CD1c-positive myeloid dendritic cell (primary cell): ENCODE data around the gene ZFP92.

Experiments used
- DNase-seq: peaks from one replicate; pipeline ENCODE4 v3.0.0-alpha.2; 2016; ENCODE audit errors: extremely low spot score

The ZFP92 gene

DNA sequence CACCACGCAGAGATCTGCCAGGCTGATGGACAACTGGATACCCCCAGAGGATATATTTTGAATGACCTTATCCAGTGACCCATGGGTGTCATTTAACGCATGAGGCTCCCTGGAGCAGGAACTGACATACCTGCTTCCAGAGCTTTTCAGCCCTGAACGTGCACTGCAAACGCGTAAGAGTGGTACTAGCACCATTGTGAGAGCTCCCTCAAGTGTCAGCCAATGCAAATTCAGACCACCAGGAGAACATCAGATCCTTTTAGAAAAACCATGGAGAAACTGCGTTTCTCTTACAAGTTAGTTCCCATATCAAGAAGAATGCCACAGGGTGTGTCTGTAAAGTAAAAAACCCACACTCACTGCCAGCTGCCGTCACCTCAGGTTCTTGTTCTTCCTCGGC is 27.3 kb downstream of the ZFP92 start:
- DNase-seq, result no peak

DNA sequence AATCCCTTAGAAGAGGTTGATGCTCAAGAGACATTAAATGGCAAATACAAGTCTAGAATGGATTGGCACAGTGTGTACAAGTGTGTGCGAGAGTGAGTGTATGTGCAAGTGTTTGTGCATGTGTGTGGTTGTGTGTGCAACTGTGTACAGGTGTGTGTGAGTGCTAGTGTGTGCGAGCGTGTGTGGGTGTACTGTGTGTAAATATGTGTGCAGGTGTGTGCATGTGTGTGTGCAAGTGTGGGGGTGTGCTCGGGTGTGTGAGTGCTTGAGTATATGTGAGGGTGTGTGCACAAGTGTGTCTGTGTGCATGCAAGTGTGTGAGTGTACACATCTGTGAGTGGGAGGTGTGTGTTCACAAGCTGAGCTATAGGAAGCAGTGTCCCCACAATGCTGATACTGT is 28.7 kb downstream of the ZFP92 start:
- DNase-seq, result no peak

DNA sequence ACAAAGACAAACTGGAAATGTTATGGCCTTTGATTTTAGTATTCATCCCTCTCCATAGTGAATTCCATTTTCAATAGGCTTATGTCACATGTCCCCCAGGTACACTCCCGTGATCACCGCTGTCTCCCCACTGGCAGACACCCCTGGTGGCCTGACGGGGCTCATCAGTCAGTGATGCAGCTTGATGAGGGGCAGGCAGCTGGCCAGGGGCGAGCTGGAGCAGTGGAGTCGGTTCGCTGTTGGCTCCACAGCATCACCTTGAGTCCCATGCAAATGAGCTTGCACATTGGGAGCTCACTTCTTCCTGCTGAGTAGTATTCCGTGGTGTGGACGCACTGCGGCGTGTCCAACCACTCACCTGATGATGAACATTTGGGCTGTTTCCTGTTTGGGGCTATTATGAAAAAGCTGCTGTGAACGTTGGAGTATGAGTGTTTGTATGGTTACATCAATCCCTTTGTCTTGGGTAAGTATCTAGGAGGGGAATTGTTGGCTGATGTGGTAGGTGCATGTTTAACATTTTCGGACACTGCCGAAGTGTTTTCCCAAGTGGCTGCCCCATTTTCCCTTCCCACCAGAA is 29.4 kb downstream of the ZFP92 start:
- DNase-seq, result no peak

DNA sequence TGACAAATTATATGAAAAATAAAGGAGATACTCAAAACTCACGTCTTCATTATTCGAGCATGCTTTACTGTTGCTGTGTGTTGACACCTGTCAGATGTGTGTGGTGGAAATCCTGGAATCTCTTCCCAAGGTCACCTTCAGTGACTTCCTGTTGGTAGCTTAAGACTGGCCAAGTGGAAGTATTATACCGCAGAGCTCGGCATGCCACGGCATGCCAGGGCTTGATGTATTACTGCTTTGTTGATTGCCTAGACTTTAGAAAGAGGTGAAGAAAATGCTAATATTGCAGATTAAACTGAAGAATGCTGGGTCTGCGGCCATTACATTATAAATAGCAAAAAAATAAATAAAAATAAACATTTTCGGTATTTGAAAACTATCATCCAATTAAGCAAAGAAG is 30.0 kb downstream of the ZFP92 start:
- no peak for DNase-seq

DNA sequence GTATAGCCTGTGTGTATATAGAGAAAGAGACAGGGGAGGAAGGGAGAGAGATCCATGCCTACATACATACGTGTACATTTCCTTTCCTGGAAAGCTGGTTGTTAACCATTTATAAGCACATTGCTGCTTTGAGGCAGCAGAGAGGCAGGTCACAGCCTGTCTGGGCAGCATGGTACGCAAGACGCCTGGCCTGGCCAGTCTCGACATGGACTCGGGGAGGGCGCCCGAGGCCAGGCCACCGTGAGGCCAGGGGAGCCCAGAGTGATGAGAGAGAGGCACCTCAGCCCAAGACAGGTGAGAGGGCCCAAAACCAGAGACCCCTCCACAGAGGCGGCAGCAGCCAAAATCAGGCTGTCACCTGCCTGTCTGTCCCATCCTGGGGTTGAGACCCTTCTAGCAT is 30.7 kb downstream of the ZFP92 start:
- DNase-seq, result no peak

DNA sequence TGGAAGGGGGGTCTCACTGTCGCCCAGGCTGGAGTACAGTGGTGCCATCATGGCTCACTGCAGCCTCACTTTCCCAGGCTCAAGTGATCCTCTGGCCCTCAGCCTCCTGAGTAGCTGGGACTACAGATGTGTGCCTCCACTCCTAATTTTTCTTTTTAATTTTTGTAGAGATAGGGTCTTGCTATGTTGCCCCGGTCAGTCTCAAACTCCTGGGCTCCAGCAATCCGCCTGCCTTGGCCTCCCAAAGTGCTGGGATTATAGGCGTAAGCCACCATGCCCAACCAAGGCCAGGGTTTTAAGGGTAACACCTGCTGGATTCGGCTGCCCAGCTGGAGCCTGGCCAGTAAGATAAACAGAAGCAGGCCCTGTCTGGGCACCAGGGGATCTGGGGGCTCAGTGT is 31.2 kb downstream of the ZFP92 start:
- no peak for DNase-seq

DNA sequence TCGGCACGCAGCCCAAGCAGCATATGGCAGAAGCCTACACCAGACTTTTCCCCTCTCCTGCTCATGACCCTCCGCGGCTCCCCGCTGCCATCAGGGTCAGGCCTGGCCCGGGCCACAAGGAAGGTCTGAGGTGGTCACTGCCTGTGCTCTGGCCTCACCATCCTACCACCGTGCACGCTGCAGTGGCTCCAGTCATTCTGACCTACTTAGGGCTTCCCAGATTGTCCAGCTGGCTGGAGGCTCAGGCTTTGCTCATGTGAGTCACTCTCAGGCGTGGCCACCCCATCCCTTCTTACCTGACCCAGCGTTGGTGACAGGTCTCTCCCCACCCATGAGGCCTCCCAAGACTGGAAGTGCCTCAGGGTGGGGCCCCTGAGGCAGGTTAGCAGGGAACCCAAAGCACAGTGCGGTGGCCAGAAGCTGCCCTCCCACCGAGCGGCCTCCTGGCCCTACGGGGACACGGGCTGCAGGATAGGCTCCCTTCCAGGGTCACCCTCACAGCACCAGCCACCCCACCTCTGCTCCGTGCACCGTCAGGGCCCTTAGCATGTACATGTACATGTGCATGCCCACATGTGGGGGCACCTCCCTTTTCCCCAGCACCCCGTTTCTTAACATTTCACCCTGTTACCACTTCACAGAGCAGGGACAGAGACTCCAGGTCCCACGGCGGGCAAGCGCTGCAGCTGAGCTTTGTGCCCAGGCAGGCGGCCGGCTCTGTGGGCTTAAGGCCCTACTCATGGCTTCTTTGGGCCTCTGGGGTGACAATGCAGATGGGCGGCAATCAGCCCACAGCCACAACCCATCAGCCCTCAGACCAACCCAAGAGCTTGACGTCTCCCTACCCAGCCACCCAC is 32.4 kb downstream of the ZFP92 start:
- DNase-seq, result no peak

DNA sequence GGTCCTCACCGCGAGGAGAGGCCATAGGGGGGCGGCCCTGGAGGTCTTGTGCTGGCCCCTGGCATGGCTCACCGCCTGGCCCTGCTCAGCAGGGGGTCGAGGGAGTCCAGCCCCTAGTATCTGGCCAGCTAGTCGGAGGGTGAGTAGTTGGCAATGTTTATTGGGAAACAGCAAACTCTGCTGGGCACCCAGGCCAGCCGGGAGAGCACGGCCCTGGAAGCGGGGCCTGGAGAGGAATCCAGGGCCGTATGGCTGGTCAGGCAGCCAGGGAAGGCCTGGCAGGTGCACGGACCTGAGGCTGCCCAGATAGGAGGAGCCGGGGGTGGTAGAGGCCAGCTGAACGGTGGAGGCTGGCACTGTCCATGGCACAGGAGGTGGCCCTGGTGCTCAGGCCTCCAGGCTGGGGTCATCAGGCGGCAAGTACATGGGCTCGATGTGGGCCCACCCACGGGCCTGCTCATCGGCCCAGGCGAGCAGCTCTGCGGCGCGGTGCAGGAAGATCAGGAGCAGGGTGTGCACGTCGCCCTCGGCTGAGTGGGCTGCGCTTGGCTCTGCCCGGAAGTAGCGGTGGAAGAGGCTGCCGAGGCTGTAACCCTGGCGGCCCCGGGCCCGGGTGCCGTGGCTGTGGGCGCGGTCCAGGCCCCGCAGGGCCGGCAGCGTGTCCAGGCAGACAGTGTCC is 33.2 kb downstream of the ZFP92 start:
- DNase-seq, result no peak

DNA sequence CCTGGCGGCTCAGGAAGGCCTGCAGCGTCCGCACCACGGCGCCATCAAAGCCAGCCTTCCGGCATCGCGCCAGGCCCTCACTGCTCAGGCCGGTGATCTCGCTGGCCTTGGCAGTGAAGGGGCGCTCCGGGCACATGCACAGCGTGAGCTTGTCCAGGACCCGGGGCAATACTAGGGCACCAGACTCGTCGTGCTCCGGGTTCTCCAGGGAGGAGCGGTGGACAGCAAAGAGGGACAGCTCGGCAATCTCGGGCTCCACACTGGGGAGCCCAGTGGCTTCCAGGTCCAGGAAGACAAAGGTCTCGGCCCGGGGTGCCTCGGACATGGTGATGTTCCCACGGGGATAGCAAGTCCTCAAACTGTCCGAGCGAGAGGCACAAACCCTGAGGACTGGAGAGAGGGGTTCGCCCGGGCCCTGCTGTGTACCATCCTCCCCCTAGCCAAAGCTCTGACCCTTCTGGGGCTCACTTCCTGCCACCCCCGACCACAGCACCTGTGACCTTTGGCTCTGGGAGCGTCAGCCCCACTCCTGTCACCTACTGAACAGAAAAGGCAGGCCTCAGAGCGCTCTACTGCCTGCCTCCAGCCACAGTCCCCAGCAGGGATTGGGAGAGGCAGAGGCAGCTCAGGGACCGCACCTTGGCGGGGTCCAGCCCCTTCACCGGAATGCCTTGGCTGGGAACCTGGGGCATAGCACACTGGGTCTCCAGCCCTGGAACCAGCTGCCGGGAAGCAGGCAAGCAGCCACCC is 34.0 kb downstream of the ZFP92 start:
- DNase-seq, result no peak

DNA sequence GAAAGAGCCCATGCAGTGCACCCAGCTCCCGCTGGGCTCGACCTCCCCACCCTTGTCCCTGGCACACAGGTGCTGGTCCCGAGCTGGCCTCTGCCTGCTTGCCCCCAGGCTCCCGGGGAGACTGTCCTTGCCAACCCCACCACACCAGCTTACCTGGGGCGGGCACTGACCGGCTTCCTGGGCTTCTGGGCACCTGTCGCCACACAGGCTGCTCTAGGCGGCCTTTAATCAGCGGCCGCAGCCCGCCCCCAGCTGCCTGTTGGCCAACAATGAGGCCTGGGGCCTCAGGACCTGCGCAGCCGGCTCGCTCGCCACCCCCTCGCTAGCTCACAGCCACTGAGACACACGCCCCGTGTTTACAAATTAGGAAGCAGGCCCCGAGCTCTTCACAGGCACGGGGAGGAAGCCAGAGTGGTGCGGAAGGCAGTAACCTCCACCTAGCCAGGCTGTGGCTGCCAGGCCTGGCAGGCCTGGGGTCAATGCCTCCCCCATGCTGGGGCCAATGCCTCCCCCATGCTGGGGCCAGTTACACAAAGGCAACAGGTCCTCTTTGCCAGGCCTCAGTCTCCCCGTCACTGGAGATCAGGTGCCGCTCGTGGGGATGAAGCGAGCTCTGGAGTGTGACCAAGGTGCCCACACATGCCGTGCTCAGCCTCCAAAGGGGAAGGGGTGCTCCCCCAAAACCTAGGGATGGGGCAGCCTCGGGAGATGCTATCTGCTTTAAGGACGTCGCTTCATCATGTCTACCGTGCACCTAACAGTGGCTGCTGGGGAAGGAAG is 34.8 kb downstream of the ZFP92 start, which contains the start of gene TREX2:
TREX2 (minus strand) TSS at position 201 of the 780 bp plus-strand sequence. CDS start 626 bp downstream, outside the sequence.
- no peak for DNase-seq

DNA sequence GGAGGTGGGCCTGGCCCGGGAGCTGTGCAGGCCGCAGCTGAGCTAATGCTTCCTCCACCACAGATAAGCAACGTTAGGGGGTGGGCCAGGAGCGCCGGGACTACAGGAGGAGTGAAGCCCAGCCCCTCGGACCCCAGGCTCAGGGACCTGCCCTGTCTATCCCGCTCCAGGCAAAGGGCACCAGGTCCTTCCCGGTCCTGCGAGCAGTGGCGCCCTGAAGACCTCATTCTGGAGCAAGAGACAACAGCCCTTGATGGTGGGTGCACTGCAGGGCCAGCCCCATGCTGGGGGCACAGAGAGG is 35.3 kb downstream of the ZFP92 start:
- DNase-seq, result no peak

DNA sequence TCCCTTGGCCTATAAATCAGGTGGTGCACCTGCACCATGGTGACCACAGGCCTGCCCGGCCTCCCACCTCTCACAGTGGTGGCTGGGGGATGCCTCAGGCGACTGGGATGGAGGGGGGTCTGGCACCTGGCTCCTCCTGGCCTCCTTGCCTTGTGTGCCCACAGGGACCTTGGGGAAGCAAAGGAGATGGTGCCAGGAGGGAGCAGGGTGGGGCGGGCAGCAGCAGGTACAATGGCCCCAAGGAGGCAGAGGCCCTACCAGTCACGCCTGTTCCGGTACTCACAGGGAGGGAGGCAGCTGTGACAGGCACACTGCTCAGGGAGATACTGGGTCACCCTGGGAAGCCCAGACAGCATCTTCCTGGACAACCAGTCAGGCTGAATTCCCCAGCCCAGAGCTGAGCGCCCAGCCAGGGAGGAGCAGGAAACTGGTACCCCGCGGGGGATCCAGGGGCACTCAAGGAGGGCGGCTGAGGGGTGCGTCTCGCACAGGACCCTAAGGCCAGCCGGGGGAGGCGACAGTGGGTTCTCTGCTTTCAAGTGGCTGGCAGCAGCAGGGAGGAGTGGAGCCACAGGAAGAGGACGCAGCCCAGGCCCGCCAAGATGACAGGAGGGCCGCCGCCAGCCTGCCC is 35.8 kb downstream of the ZFP92 start:
- DNase-seq, result no peak

DNA sequence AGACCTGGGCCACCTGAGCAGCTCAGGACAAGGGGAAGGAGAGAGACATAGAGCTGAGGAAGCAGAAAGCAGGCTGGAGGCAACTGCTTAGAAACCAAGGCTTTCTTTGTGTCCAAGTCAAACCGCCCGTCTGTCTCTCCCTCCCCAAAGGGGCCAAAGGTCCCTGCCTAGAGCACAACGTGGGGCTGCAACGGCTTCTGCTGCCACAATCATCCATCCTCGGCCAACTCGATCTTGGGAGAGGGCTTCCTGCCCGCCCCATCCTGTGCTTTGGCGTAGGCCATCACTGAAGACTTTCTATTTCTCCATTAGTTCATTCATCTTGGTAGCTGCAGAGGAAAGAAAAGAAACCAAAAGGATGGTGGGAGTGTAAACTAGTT is 36.3 kb downstream of the ZFP92 start:
- DNase-seq, result no peak

DNA sequence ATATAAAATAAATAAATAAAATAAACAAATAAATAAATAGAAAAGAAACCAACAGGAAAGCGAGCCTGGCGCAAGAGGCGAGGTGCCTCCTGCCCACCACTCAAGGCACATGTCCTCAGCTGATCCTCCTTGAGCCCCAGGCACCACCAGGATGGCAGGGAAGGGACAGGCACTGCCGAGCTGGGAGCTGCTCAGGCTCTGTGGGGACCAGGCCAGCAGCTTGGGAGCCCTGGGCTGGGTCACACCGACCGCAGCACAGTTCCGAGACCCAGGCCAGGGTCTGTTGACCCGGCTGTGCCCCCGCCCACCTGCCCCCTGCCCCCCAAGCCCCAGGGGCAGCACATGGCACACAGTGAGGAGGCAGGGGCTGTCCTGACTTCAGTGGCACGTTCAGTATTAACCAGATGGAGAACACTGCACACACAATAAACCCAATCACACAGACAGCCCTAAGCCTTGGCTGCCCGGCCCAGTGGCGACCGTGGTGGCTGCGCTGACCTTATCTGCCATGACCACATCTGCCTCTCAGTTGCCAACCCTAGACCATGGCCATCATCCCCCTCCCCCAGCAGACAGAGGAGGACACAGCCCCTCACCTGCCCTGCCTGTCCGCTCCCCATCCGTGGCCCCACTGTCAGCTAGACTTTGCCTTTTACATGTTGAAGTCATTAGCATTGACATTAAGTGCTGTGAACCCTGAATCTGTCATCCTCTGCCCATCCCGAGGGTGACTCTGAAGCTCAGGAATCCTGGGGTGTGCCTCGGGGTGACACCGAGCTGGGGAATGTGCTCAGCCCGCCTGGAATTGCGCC is 37.5 kb downstream of the ZFP92 start:
- no peak for DNase-seq

DNA sequence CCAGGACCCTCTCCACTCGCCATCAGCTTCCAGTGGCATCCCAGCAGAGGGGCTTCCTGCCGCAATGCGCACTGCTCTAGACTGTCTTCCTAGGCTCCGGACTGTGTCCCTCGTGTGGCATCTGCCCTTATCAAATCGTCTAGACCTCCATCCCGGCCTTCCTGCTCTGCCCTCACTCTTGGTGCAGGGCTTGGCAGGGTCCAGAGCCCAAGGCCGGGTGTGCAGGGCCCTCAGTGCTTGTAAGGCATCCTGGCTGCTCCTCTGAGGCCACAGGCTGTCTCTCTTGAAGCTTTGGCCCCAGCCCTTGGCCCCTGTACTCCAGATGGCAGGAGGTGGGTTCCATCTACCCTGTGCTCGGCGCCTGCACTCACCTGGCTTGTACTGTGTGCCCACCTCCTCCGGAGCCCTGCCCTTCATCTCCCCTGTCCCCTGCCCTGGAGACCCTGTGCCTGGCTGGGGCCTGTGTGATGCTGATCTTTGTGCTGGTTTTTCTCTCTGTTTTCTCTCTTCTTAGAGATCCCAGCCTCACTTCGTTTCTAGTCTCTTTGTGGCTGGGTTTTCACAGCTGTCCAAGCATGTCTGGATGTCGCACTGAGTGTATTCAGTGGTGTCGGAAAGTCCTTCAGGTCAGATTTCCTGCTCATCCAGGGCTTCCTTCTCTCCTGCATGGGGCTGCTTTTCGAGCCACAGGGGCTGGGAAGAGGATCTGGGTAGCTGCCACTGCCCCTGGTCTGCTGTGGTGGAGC is 38.3 kb downstream of the ZFP92 start:
- DNase-seq, result no peak

DNA sequence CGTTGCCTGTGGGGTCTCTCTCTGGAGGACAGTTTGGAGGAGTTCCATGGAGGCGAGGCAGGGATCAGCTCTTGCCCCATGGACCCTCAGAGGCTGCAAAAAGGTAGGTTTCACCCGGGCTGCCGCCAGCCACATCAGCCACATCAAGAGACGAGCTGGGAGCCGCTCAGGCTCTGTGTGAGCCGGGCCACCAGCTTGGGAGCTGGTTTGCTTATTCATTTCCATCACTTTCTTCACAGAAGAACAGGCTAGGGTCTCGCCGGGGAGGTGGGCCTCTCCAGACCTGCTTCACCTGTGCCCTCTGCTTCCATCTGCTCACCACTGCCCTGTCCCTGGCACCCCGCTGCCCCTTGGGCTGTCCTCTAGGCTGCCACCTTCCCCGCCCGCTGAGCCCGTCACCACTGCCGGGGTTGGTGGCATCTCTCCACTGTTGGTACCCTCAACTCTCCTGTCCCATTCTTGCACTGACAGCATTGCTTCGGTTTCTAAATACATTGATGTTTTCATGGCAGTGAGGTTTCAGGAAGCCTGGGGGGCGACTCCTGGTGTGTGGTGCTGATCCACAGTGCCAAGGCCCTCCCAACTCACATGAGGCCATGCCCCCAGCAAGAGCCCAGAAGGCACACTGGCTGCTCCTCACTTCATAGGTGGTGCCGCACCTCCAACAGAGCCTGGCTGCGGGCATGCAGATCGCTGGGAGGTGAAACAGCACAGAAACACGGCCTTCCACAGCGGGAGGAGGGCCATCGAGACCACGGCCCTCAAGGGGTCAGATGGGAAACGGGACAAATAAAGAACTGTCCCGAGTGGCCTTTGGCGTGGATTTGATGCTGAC is 39.1 kb downstream of the ZFP92 start:
- no peak for DNase-seq

DNA sequence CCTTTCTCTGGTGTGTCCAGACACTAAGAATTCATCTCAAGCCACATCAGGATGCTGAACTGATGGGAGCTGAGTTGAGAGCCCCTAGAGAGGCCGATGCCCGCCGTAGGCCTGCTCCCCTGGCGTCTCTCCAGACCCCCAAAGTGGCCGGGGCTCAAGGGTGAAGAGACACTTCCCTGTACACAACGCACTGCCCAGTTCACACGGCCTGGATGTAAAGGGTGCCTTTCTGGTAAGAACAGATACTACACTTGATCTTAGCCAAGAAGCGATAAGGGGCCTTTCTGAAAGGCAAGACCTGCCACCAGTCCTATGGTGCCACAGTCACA is 39.6 kb downstream of the ZFP92 start:
- DNase-seq, result no peak

DNA sequence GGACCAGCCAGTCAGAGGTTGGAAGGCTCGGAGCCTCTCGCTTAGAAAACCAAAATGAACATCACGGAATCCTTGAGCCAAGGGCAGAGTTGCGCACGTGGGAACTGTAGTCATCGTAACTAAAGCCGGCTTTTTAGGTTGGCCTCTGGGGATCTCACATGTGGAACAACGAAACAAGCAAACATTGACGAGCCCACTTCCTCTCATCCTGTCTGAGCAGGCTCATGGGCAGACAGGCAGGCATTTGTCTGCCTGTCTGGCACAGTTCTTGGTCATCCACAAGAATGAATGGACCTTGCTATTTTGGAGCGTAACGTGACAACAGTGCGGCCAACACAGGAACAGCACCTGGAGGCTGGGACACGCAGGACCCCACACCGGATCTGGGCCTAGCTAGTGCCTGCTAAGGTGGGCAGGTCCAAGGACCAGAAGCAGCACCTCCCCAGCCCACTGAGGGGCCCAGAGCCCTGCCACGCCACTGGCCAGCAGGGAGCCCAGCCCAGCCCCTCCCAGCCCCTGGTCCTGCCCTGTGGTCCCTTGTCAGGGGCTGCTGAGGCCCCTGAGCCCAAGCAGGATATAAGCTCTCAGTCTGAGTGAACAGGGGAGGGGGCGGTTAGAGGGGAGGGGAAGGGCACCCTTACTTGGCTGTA is 43.8 kb downstream of the ZFP92 start:
- no peak for DNase-seq
